SK-N-SH (cell line): ENCODE results near the gene ARMC6. TPM values are rescaled to one million over a fixed set of nuclear protein-coding genes. Genes with fewer than 3 reads are reported as not detected.

Experiments used
- CTCF ChIA-PET: fragments of 300-600, 350-600 bp; formaldehyde crosslinking; extraction: SDS; loops from one replicate; lab custom pipeline; 2021; lab: Yijun Ruan, JAX
- POLR2A ChIA-PET: fragments of 350-600 bp; sonication (Branson Sonifier 250); formaldehyde crosslinking; extraction: SDS; loops from one replicate; lab custom pipeline; 2020; ENCODE audit warnings: antibody characterized with exemption, inconsistent platforms; lab: Yijun Ruan, JAX
- DNase-seq: peaks from one replicate; pipeline ENCODE4 v3.0.0; 2012
- H2AFZ ChIP-seq: fragments of 200-600 bp; sonication (generic); 2 replicates; pipeline ENCODE4 v1.8.1; 2016; ENCODE audit warnings: antibody characterized with exemption, mild to moderate bottlenecking, low read depth
- H3F3A ChIP-seq: fragments of 200-600 bp; sonication (generic); replicated peaks from 2 replicates; pipeline ENCODE3; 2016; ENCODE audit warnings: antibody characterized with exemption, mild to moderate bottlenecking; ENCODE audit not compliant: insufficient read depth
- H3K27ac ChIP-seq, 2 experiments: fragments of 200-500 bp in 1 of 2; fragments of 200-600 bp in 1 of 2; sonication (Bioruptor generic) in 1 of 2; sonication (generic), shearing (Covaris generic) in 1 of 2; 2 replicates each; pipeline versions ENCODE4 v1.5.1 to v1.6.1; 2014 to 2016; ENCODE audit warnings: low read depth in 2 of 2, inconsistent platforms in 1 of 2, low read length in 1 of 2, mild to moderate bottlenecking in 1 of 2, mixed read lengths in 1 of 2
- H3K27me3 ChIP-seq: fragments of 200-600 bp; sonication (generic), shearing (Covaris generic); 2 replicates; pipeline ENCODE4 v1.6.1; 2016; ENCODE audit warnings: mixed run types; ENCODE audit not compliant: insufficient read depth
- H3K36me3 ChIP-seq, 2 experiments: fragments of 200-500 bp in 1 of 2; fragments of 200-600 bp in 1 of 2; sonication (Bioruptor generic) in 1 of 2; sonication (generic) in 1 of 2; replicated peaks in 1 of 2; 2 replicates each; pipeline versions ENCODE3 to v1.5.1; 2014 to 2016; ENCODE audit warnings: low read length in 1 of 2, mild to moderate bottlenecking in 1 of 2; ENCODE audit not compliant: insufficient read depth in 2 of 2, control insufficient read depth in 1 of 2
- H3K4me1 ChIP-seq, 2 experiments: fragments of 200-500 bp in 1 of 2; fragments of 200-600 bp in 1 of 2; sonication (Bioruptor generic) in 1 of 2; sonication (generic), shearing (Covaris generic) in 1 of 2; 2 replicates each; pipeline versions ENCODE4 v1.5.1 to v1.6.1; 2014 to 2016; ENCODE audit warnings: low read depth in 1 of 2, low read length in 1 of 2, mixed run types in 1 of 2; ENCODE audit not compliant: insufficient read depth in 2 of 2, control insufficient read depth in 1 of 2
- H3K4me2 ChIP-seq: fragments of 200-600 bp; sonication (generic), shearing (Covaris generic); 2 replicates; pipeline ENCODE4 v1.6.1; 2017; ENCODE audit warnings: mixed run types
- H3K4me3 ChIP-seq, 2 experiments: fragments of 200-500 bp in 1 of 2; fragments of 200-600 bp in 1 of 2; sonication (Bioruptor generic) in 1 of 2; sonication (generic), shearing (Covaris generic) in 1 of 2; 2 replicates each; pipeline versions ENCODE4 v1.5.1 to v1.8.1; 2014 to 2016; ENCODE audit warnings: low read depth in 2 of 2, inconsistent platforms in 1 of 2, low read length in 1 of 2, mild to moderate bottlenecking in 1 of 2, mixed read lengths in 1 of 2, moderate library complexity in 1 of 2
- H3K79me2 ChIP-seq: fragments of 200-600 bp; sonication (generic); 2 replicates; pipeline ENCODE4 v1.8.1; 2017; ENCODE audit warnings: mild to moderate bottlenecking; ENCODE audit not compliant: insufficient read depth
- H3K9ac ChIP-seq: fragments of 200-600 bp; sonication (generic); 2 replicates; pipeline ENCODE4 v1.6.1; 2017; ENCODE audit warnings: mixed run types
- H3K9me2 ChIP-seq: fragments of 200-600 bp; sonication (generic); 2 replicates; pipeline ENCODE4 v1.6.1; 2017; ENCODE audit warnings: mixed run types
- H3K9me3 ChIP-seq: fragments of 200-600 bp; sonication (generic); 2 replicates; pipeline ENCODE4 v1.6.1; 2017; ENCODE audit warnings: mixed run types, mild to moderate bottlenecking, moderate library complexity
- H4K20me1 ChIP-seq: fragments of 200-600 bp; sonication (generic); 2 replicates; pipeline ENCODE4 v1.6.1; 2017; ENCODE audit warnings: mild to moderate bottlenecking, mixed run types; ENCODE audit not compliant: insufficient read depth
- CTCF ChIP-seq: fragments of 200-600 bp; sonication (generic); IDR thresholded peaks from 2 replicates; pipeline ENCODE4 v1.6.1; 2017; ENCODE audit warnings: antibody characterized with exemption, mild to moderate bottlenecking, moderate library complexity
- EP300 ChIP-seq, 2 experiments: IDR thresholded peaks; 2 replicates each; pipeline versions ENCODE4 v1.4.0 to v1.6.1; 2012; ENCODE audit warnings: borderline replicate concordance in 1 of 2, low read depth in 1 of 2, low read length in 1 of 2
- EZH2phosphoT487 ChIP-seq: fragments of 200-600 bp; sonication (generic); IDR thresholded peaks from 2 replicates; pipeline ENCODE4 v1.6.1; 2017; ENCODE audit warnings: low read depth, mixed run types, mild to moderate bottlenecking, antibody characterized with exemption, moderate library complexity, borderline replicate concordance
- FOXJ3 ChIP-seq: sonication (generic); formaldehyde crosslinking; IDR thresholded peaks from 2 replicates; pipeline ENCODE4 v1.5.1; 2020; ENCODE audit warnings: mild to moderate bottlenecking, missing genetic modification reagents
- GABPA ChIP-seq: IDR thresholded peaks from 2 replicates; pipeline ENCODE4 v1.4.0; 2012; ENCODE audit warnings: low read depth, mild to moderate bottlenecking
- MAX ChIP-seq: IDR thresholded peaks from 2 replicates; pipeline ENCODE4 v1.4.0; 2012; ENCODE audit warnings: low read depth
- MXI1 ChIP-seq: IDR thresholded peaks from 2 replicates; pipeline ENCODE4 v1.6.1; 2012; ENCODE audit warnings: mild to moderate bottlenecking, low read depth, low read length, improper control_type of control experiment
- NFIC ChIP-seq: IDR thresholded peaks from 2 replicates; pipeline ENCODE4 v1.4.0; 2012; ENCODE audit warnings: borderline replicate concordance
- POLR2AphosphoS5 ChIP-seq: IDR thresholded peaks from 2 replicates; pipeline ENCODE4 v1.6.1; 2012; ENCODE audit warnings: low read depth, low read length
- RAD21 ChIP-seq: IDR thresholded peaks from 2 replicates; pipeline ENCODE4 v1.6.1; 2012; ENCODE audit warnings: mild to moderate bottlenecking, low read length
- REST ChIP-seq: IDR thresholded peaks from 2 replicates; pipeline ENCODE4 v1.6.1; 2012; ENCODE audit warnings: mild to moderate bottlenecking, low read depth, low read length, moderate library complexity
- TCF12 ChIP-seq: IDR thresholded peaks from 2 replicates; pipeline ENCODE4 v1.4.0; 2012
- TEAD4 ChIP-seq: IDR thresholded peaks from 2 replicates; pipeline ENCODE4 v1.4.0; 2012; ENCODE audit warnings: mild to moderate bottlenecking, borderline replicate concordance; ENCODE audit not compliant: insufficient read depth
- USF2 ChIP-seq: fragments of 150-350 bp; IDR thresholded peaks from 2 replicates; pipeline ENCODE4 v1.6.1; 2017; ENCODE audit warnings: antibody characterized with exemption, low read length, low read depth, borderline replicate concordance
- YY1 ChIP-seq: IDR thresholded peaks from 2 replicates; pipeline ENCODE4 v1.4.0; 2012; ENCODE audit warnings: low read depth, mild to moderate bottlenecking
- ZBTB33 ChIP-seq: IDR thresholded peaks from 2 replicates; pipeline ENCODE4 v1.4.0; 2012; ENCODE audit warnings: low read depth, borderline replicate concordance
- WGBS: methylation state at CpG from one replicate; pipeline ENCODE4 v1.1.6; 2017; ENCODE audit warnings: low lambda C conversion rate; 5-methylcytosine and 5-hydroxymethylcytosine counted together
- polyA plus RNA-seq, 3 experiments: library from polyadenylated mRNA; depleted of rRNA; stranded (reverse); fragments of >200 nt; gene quantifications; 2 replicates each; pipeline ENCODE4 v1.2.3, GENCODE V29; 2012

ARMC6 gene
- polyA plus RNA-seq, 1 of the 3 experiments (the other 2 are of a cell fraction), result 34.7 TPM

GRCh38 chr19:19098084-19098702 lies 64.8 kb downstream of the ARMC6 start:
- Histone ChIP-seq H3K9ac (no peak overlapping the region), H3K4me1 (no peaks in the 10 kb centered on the region), H3K27ac (no peak overlapping the region), H3K4me3 (no peak overlapping the region), H3K9me3 (no peaks in the 10 kb centered on the region), H3K79me2 (no peaks in the 10 kb centered on the region), H4K20me1 (no peaks in the 10 kb centered on the region), H3K36me3 (no peaks in the 10 kb centered on the region), H3K27me3 (no peaks in the 10 kb centered on the region), H3K9me2 (no peaks in the 10 kb centered on the region), H3K4me2 (no peak overlapping the region), H2AFZ (no peak overlapping the region), H3F3A (no peaks in the 10 kb centered on the region)
- DNase-seq, result no peak
- ChIA-PET POLR2A (no interaction called here), CTCF (interaction anchor here (1.0 kb wide), 1 partner anchor 76 kb away, joined by 4 read pairs; no protein-coding TSS in a partner anchor)
- 82% methylated on average over 9 of the region's 9 CpGs for WGBS
- no peak for TF ChIP-seq CTCF
- no peak for TF ChIP-seq FOXJ3
- no peak for TF ChIP-seq MAX
- TF ChIP-seq TCF12, result no peak
- no peak for TF ChIP-seq TEAD4
- TF ChIP-seq EP300 (IDR thresholded peaks at IDR 0.05; ENCODE audit: borderline replicate concordance in 1 of 2, low read depth in 1 of 2, low read length in 1 of 2), result no peak
- no peak for TF ChIP-seq EZH2phosphoT487
- TF ChIP-seq REST, result no peak
- no peak for TF ChIP-seq GABPA
- no peak for TF ChIP-seq MXI1
- no peak for TF ChIP-seq POLR2AphosphoS5
- TF ChIP-seq NFIC, result no peak
- TF ChIP-seq YY1, result no peak
- TF ChIP-seq USF2, result no peak
- TF ChIP-seq ZBTB33, result no peak
- TF ChIP-seq RAD21, result no peak
